Measurements from ENCODE around the gene PIGR.
A peak's percentile ranks its signal among the peaks of the same experiment; 100 is the strongest.

PIGR gene

GRCh38 chr1:206946261-206946660 lies at the start of gene PIGR:
PIGR (minus strand) TSS chr1:206946466; CDS start chr1:206940531, 5,935 bp downstream.
- no peak for DNase-seq

GRCh38 chr1:206992790-206993189 lies 46.5 kb upstream of the PIGR start:
- DNase-seq, result no peak

- DNase-seq, result no peak
These were observed 41.6 kb upstream of the PIGR start for GRCh38 chr1:206987873-206988272.

- DNase-seq, result no peak
These were observed 40.6 kb upstream of the PIGR start for GRCh38 chr1:206986885-206987284.

- DNase-seq, result no peak
These were observed 40.1 kb upstream of the PIGR start for GRCh38 chr1:206986402-206986801.

GRCh38 chr1:206985162-206985749 lies 39.0 kb upstream of the PIGR start:
- DNase-seq, result no peak

- peak; percentile 66 for DNase-seq
These were observed 36.0 kb upstream of the PIGR start for GRCh38 chr1:206982216-206982615.

GRCh38 chr1:206979379-206980043 lies 33.2 kb upstream of the PIGR start:
- no peak for DNase-seq

GRCh38 chr1:206978259-206978658 lies 32.0 kb upstream of the PIGR start:
- DNase-seq, result no peak

GRCh38 chr1:206975306-206975705 lies 29.0 kb upstream of the PIGR start:
- DNase-seq, result no peak

- no peak for DNase-seq
These were observed 27.9 kb upstream of the PIGR start for GRCh38 chr1:206974140-206974539.

- DNase-seq, result no peak
These were observed 26.5 kb upstream of the PIGR start for GRCh38 chr1:206972728-206973127.

GRCh38 chr1:206971029-206971655 lies 24.9 kb upstream of the PIGR start:
- DNase-seq, result no peak

- no peak for DNase-seq
These were observed 24.2 kb upstream of the PIGR start, which contains the start of gene FCAMR for GRCh38 chr1:206970446-206970845. FCAMR (minus strand) TSS chr1:206970460; CDS start chr1:206970125, 335 bp downstream.

GRCh38 chr1:206969090-206969489 lies 22.8 kb upstream of the PIGR start:
- DNase-seq, result no peak

GRCh38 chr1:206967096-206967849 lies 21.0 kb upstream of the PIGR start:
- peak; percentile 21 for DNase-seq

GRCh38 chr1:206965781-206966180 lies 19.5 kb upstream of the PIGR start:
- DNase-seq, result no peak

- DNase-seq, result no peak
These were observed 17.5 kb upstream of the PIGR start for GRCh38 chr1:206963740-206964139.

GRCh38 chr1:206963119-206963712 lies 16.9 kb upstream of the PIGR start:
- no peak for DNase-seq

- no peak for DNase-seq
These were observed 16.0 kb upstream of the PIGR start for GRCh38 chr1:206962272-206962671.

- no peak for DNase-seq
These were observed 15.4 kb upstream of the PIGR start for GRCh38 chr1:206961668-206962067.

GRCh38 chr1:206960676-206961386 lies 14.6 kb upstream of the PIGR start:
- DNase-seq, result no peak

Data from CD4-positive, alpha-beta T cell treated with Interleukin-21 for 1 hour (primary cell).